ENCODE results near the gene ZC3H7B. TPM values are rescaled to one million over a fixed set of nuclear protein-coding genes. Genes with fewer than 3 reads are reported as not detected.

The ZC3H7B gene
- total RNA-seq, 2 donors from 2014 or later, result 70.9 to 74.2 TPM

GRCh38 chr22:41260871-41261270 is 40.5 kb upstream of the ZC3H7B start:
- H3K36me3 Mint-ChIP-seq (ENCODE audit: low read depth), result peaks cover 91% of the 10 kb centered on the region
- peaks cover 87% of the 10 kb centered on the region for H3K36me3 ChIP-seq (ENCODE audit: control insufficient read depth, insufficient read depth, low read length)
- WGBS, 2 experiments (ENCODE audit: insufficient coverage in 1 of 2, insufficient read length in 1 of 2), result 92 to 98% methylated on average over 6 to 7 of the region's 7 CpGs

DNA sequence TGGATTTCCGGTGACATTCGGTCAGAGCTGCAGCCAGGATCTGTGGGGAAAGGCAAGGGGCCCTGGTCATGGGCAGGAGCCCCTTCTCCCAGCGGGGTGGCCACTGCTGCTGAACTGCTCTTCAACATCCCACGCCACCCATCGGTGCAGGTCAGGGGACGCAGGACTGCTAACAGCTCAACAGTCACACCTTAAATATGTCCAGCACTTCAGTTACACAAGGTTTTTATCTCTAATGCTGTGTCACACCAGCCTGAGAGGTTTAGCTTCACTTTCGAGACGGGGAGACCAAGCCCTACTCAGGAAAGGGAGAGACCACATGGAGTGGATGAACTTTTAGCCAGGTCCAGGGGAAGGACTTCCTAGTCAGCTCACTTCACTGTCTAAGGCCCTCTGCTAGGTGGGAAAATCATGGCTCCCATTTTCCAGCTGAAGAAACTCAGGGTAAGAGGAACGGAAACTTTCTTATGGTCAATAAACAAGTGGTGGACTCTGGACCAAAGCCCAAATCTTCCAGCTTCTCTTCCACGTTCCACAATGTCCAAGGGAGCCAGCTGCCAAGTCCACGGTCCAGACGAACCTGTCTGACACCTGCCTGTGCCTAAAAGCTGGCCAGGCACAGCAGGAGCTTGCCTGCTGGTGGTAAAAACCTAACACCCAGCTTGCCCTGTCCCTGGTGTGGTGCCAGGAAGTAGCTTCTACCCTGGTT is 39.6 kb upstream of the ZC3H7B start:
- DNase-seq, result no peak
- Mint-ChIP-seq H3K4me1 (peaks cover 3% of the 10 kb centered on the region), H3K9me3 (no peaks in the 10 kb centered on the region), H3K36me3 (ENCODE audit: low read depth) (peaks cover 89% of the 10 kb centered on the region), H3K27me3 (ENCODE audit: insufficient read depth) (no peaks in the 10 kb centered on the region), H3K4me3 (no peak overlapping the region), H3K27ac (no peak overlapping the region)
- no peak overlapping the region for H3K27ac ChIP-seq (ENCODE audit: low read depth, low read length)
- H3K27me3 ChIP-seq (ENCODE audit: control insufficient read depth, insufficient read depth, low read length, poor library complexity, severe bottlenecking), result no peaks in the 10 kb centered on the region
- no peaks in the 10 kb centered on the region for H3K9me3 ChIP-seq (ENCODE audit: control insufficient read depth, low read length)
- H3K36me3 ChIP-seq (ENCODE audit: control insufficient read depth, insufficient read depth, low read length), result peaks cover 87% of the 10 kb centered on the region
- TF ChIP-seq, protein P1, sequence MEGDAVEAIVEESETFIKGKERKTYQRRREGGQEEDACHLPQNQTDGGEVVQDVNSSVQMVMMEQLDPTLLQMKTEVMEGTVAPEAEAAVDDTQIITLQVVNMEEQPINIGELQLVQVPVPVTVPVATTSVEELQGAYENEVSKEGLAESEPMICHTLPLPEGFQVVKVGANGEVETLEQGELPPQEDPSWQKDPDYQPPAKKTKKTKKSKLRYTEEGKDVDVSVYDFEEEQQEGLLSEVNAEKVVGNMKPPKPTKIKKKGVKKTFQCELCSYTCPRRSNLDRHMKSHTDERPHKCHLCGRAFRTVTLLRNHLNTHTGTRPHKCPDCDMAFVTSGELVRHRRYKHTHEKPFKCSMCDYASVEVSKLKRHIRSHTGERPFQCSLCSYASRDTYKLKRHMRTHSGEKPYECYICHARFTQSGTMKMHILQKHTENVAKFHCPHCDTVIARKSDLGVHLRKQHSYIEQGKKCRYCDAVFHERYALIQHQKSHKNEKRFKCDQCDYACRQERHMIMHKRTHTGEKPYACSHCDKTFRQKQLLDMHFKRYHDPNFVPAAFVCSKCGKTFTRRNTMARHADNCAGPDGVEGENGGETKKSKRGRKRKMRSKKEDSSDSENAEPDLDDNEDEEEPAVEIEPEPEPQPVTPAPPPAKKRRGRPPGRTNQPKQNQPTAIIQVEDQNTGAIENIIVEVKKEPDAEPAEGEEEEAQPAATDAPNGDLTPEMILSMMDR (conservative IDR thresholded peaks at IDR 0.05), result no peak
- WGBS, 2 experiments (ENCODE audit: insufficient coverage in 1 of 2, insufficient read length in 1 of 2), result 90 to 94% methylated on average over 11 to 12 of the region's 12 CpGs
- no peak overlapping the region for H3K9ac ChIP-seq (ENCODE audit: extremely low read depth, low read length, poor library complexity, severe bottlenecking)
- H3K4me3 ChIP-seq (ENCODE audit: low read length), result no peak overlapping the region
- no peaks in the 10 kb centered on the region for H3K4me1 ChIP-seq (ENCODE audit: control insufficient read depth, insufficient read depth, low read length)

More at GRCh38 chr22:41260871-41261270, 40.5 kb upstream of the ZC3H7B start:
- Histone ChIP-seq H3K4me1 (ENCODE audit: control insufficient read depth, insufficient read depth, low read length) (no peaks in the 10 kb centered on the region), H3K9ac (ENCODE audit: extremely low read depth, low read length, poor library complexity, severe bottlenecking) (no peak overlapping the region), H3K9me3 (ENCODE audit: control insufficient read depth, low read length) (no peaks in the 10 kb centered on the region), H3K27ac (ENCODE audit: low read depth, low read length) (no peak overlapping the region), H3K27me3 (ENCODE audit: control insufficient read depth, insufficient read depth, low read length, poor library complexity, severe bottlenecking) (no peaks in the 10 kb centered on the region), H3K4me3 (ENCODE audit: low read length) (no peak overlapping the region)
- H3K27ac Mint-ChIP-seq, result no peak overlapping the region
- TF ChIP-seq, protein P1 (conservative IDR thresholded peaks at IDR 0.05), result no peak
- no peak for DNase-seq
- H3K9me3 Mint-ChIP-seq, result no peaks in the 10 kb centered on the region
- peaks cover 3% of the 10 kb centered on the region for H3K4me1 Mint-ChIP-seq
- no peak overlapping the region for H3K4me3 Mint-ChIP-seq
- H3K27me3 Mint-ChIP-seq (ENCODE audit: insufficient read depth), result no peaks in the 10 kb centered on the region

DNA sequence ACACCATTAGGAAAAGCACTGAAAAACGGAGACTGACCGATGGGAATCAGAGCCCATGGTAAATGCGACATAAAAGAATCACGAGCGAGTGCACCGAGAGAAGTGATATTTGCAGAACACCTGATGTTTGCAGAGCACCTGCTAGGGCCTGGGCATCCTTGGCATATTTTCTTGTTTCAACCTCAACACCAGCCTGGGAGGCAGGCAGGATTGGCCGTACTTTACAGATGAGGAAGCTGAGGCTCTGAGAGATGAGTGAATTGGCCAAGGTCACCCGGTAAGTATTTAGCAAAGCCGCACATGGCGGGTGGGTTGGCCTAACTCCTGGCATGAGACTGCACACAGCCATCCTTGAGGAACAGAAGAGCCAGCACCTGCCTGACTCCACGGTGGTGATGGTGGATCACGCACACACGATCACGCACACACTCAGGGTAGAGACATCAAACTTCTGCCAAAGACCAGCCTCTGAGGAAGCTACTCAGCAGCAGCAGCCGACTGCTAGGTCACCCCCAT is 39.0 kb upstream of the ZC3H7B start:
- H3K9ac ChIP-seq (ENCODE audit: extremely low read depth, low read length, poor library complexity, severe bottlenecking), result no peak overlapping the region
- TF ChIP-seq, protein P1 (conservative IDR thresholded peaks at IDR 0.05), result no peak
- H3K9me3 Mint-ChIP-seq, result no peaks in the 10 kb centered on the region
- no peaks in the 10 kb centered on the region for H3K27me3 Mint-ChIP-seq (ENCODE audit: insufficient read depth)
- H3K27me3 ChIP-seq (ENCODE audit: control insufficient read depth, insufficient read depth, low read length, poor library complexity, severe bottlenecking), result no peaks in the 10 kb centered on the region
- H3K27ac Mint-ChIP-seq, result no peak overlapping the region
- DNase-seq, result no peak
- no peak overlapping the region for H3K27ac ChIP-seq (ENCODE audit: low read depth, low read length)
- H3K9me3 ChIP-seq (ENCODE audit: control insufficient read depth, low read length), result no peaks in the 10 kb centered on the region
- H3K4me1 ChIP-seq (ENCODE audit: control insufficient read depth, insufficient read depth, low read length), result no peaks in the 10 kb centered on the region
- peaks cover 86% of the 10 kb centered on the region for H3K36me3 ChIP-seq (ENCODE audit: control insufficient read depth, insufficient read depth, low read length)
- 95 to 98% methylated on average over 12 to 15 of the region's 15 CpGs for WGBS, 2 experiments (ENCODE audit: insufficient coverage in 1 of 2, insufficient read length in 1 of 2)
- H3K4me3 ChIP-seq (ENCODE audit: low read length), result no peak overlapping the region
- H3K4me1 Mint-ChIP-seq, result no peaks in the 10 kb centered on the region
- peaks cover 85% of the 10 kb centered on the region for H3K36me3 Mint-ChIP-seq (ENCODE audit: low read depth)
- no peak overlapping the region for H3K4me3 Mint-ChIP-seq
